HG03039 (cell line): ENCODE measurements around the gene SPSB3.
"Not testable (repeated sequence)": the region's sequence is repeated elsewhere in the genome, so short reads cannot be mapped to it uniquely, and the experiment has no call there.

Source experiments
- ATAC-seq: cut with Tn5 transposase; IDR thresholded peaks from one replicate; pipeline ENCODE4 v1.9.1; 2021; ENCODE audit warnings: mild to moderate bottlenecking, moderate library complexity; ENCODE audit not compliant: unreplicated experiment

Gene SPSB3

DNA sequence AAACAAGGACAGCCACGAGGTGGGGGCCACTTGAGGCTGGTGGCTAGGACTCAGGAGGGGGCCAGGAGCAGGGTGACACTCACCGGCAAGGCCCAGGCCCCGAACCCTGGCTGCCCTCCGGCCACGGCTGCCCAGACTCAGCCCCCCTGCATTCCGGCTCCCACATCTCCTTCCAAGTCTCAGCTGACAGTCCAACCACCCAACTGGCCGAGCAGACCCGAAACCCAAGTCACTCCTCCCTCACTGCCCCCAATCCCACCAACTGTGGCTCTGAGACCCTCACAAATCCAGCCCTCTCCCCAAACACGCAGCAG is 34.9 kb upstream of the SPSB3 start:
- no peak for ATAC-seq

DNA sequence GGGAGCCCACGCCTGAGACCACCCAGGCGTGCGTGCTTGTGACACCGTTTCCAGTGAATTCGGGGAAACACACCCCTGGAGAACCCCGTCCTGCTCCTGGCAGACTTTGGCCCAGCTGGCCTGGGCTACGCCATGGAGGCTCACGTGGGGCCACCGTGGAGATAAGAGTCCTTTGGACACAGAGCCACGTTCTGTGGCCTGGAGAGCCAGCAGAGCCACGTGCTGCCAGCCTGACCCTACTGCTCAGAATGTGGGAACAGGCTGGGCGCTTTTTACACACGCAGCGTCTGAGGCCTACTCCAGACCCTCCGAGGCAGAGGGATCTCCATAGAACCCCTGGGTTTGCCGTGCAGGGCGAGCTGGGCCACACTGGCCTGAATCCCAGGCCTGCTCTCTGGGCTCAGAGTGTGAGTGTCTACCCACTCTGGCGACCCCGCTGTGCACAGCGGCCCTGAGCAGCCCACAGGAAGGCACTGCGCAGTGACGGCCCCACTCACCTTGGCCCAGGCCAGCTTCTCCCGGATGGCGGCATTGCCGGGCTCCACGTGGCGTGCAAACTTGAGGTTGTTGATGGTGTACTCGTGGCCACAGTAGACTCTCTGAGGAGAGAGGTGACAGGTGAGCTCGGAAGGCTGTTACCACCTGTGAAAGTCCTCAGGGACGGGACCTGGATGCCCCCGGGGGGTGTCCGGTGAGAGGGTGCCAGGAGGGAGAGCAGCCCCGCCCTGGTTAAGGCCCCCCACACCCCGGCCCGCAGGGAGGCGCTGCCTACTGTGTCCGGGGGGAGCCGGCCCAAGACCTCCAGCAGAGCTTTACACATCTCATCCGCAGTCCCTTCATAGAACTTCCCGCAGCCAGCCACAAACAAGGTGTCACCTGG is 34.3 kb upstream of the SPSB3 start:
- no peak for ATAC-seq

DNA sequence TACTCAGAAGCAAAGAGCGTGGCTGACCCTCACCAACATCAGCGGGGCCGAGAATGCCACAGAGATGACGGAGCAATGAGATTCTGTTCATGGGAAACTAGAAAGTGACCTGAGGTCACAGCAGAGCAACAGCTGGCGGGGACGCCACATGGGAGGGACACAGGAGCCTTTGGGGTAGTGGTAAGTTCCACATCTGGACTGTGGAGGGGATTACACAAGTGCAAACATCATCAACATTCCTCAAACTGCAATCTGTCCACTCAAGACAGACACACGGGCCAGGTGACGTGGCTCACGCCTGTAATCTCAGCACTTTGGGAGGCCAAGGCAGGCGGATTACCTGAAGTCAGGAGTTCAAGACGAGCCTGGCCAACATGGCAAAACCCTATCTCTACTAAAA is 33.1 kb upstream of the SPSB3 start:
- ATAC-seq: no peak

DNA sequence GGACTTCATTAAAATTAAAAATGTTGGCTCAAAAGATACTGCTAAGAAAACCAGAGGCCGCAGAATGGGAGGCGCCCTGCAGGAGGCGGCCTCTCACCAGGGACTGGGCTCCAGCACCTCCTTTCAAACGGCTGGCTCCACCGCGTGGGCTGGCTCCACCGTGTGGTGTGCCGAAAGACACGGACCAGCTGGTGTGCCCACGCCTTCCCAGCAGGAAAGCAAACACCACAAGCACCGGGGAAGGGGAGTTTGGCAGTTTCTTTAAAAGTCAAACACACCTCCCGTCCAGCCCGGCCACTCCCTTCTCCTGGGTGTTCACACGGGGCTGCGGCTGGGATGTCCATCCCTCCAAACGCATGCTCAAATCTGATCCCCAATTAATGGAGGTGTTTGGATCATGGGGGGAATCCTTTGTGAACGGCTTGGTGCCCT is 30.4 kb upstream of the SPSB3 start:
- ATAC-seq: no peak

DNA sequence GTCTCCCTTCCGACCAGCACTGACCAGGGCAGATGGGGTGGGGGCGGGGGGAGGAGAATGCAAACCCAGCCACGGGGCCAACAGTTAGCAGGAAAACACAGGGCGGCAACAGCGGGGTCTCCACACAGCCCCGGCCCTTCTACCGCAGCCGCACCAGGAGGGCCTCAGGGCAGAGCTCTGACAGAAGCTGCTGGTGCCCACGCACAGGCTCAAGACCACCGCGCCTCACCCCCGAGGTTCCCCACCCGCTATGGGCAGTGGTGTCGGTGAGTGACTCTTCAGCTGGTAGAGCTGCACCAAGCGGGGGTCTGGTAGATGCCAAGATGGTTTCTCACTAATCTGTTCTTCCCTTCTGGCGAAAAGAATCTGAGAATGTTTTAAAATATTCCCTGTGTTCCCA is 28.2 kb upstream of the SPSB3 start:
- ATAC-seq: no peak

DNA sequence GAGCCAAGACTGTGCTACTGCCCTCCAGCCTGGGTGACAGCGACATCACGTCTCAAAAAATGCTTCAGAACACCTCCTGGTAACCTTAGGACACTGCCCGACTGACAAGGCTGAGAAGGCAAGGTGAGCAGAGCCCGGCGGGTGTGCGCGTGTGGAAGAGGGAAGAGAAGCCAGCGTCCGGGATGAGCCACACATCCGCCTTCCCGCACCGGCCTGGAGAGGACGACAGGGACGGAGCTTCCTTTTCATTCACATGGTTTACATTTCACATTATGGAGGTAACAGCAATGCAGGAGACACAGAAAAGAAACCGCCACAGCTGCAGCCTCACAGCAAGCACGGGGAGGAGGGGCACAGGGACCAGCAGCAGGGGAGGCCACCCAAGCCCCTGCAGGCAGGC is 27.7 kb upstream of the SPSB3 start:
- ATAC-seq: no peak

DNA sequence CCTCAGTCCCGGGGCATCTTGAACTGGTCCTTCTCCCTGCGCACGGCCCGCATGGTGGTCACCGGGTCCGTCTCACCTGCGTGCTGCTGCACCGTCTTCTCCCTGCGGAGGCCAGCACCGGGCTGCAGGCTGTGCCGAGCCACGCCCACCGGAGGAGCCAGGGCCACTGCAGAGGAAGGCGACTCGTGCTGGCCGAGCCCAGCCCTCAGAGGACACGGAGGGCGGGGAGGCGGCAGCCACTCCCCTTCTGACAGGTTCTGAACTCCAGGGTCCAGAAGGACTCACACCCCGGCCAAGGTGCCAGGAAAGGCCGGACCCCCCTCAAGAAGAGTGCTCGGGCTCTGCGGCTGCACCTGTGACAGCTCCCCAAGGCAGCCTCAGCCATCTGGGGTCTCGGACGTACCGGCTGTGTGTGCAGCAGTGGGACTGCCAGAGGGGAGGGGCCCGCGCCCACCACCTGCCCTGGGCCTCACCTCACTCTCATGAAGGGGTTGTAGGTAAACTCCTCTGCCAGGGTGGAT is 27.0 kb upstream of the SPSB3 start:
- no peak for ATAC-seq

DNA sequence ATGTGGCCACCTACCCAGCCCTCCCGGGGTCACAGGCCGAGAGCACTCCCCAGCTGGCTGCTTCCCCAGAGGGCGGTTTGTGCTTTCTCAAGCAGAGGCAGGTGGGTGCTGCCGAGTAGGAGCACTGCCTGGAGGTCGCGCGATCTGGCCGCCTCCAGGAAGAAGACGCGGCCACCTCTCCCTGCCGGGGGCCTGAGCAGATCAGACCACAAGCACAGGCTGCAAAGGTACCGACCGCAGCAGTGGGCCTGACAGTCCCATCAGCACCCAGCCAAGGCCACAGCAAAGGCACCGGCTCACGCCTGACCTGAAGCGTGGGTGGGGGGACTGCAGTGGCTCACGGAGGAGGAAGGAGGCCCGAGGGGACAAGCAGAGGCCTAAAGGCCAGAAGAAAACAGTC is 26.3 kb upstream of the SPSB3 start:
- ATAC-seq: no peak

DNA sequence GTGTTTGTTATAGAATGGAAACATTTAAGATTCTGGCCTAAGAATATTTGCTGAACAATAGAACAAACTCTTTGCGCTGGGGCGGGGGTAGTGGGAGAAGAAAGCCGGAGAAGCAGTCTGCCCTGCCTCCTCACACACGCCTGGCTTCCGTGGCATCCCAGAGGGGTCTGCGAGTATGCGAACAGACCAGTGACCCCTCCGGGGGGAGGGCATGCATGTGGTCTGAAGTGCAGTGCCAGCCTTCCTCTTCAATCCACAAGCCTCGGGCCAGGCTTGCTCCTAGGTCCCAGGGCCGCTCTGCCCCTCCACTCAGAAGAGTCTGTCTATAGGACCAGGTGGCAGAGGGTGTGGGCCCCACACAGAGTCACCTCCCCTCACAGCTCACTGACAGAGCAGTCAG is 25.3 kb upstream of the SPSB3 start:
- no peak for ATAC-seq

DNA sequence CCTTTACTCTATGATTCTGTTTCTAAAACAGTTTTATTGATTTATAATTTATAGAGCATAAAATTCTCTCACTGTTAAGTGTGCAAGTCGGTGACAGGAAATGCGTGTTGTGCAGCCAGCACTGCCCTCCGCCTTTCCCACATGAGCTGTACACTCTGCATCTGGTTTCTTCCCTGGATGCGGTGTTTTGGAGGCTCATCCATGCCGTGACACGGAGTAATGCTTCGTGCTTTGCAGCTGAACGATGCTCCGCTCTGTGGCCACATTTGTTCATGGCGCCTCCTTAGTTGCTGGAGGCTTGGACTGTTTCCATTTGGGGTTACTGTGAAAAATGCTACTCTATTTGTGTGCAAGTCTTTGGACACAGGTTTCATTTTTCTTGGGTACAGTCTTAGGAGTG is 18.3 kb upstream of the SPSB3 start:
- ATAC-seq: no peak

DNA sequence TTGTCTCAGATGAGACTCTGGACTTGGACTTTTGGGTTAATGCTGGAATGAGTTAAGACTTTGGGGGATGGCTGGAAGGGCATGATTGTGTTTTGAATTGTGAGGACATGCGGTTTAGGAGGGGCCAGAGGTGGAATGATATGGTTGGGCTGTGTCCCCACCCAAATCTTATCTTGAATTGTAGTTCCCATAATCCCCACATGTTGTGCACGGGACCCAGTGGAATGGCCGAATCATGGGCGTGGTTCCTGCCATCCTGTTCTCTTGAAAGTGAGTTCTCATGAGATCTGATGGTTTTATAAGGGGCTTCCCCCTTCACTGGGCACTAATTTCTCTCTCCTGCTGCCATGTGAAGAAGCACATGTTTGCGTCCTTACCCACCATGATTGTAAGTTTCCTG is 16.9 kb upstream of the SPSB3 start:
- ATAC-seq: not testable (repeated sequence)

DNA sequence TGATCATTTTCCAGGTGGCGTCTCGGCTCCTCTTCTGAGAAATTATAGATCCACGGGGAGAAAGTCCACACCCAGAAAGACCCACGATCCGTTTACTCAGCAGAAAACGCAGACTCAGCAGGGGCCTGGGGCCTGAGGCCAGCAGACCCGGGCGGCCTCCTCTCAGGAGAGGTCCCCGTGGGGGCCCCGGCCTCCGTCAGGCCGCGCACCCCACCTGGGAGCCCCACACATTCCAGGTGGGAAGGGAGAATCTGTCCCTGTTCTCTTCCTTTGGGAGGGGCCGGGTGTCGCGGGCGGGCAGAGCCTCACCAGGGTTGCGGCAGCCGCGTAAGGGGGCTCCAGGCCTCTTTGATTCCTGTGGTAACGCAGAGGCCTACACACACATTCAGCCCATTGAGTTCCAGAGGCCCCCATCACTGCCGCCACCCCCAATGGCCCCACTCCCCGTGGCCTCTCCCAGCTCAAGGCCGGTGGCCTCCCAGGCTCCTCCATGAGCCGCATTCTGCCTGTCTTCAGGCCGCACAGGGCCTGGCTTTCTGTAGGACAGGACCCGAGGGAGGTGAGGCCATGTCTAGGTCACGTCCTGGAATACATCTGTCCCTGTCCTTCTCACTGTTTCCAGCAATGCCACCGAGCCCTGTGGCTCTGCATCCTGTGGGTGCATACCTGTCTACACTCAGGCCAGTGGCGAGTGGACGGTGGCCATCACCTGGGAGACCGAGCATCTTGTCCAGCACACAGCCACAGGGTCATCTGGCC is 12.7 kb upstream of the SPSB3 start:
- ATAC-seq: no peak

DNA sequence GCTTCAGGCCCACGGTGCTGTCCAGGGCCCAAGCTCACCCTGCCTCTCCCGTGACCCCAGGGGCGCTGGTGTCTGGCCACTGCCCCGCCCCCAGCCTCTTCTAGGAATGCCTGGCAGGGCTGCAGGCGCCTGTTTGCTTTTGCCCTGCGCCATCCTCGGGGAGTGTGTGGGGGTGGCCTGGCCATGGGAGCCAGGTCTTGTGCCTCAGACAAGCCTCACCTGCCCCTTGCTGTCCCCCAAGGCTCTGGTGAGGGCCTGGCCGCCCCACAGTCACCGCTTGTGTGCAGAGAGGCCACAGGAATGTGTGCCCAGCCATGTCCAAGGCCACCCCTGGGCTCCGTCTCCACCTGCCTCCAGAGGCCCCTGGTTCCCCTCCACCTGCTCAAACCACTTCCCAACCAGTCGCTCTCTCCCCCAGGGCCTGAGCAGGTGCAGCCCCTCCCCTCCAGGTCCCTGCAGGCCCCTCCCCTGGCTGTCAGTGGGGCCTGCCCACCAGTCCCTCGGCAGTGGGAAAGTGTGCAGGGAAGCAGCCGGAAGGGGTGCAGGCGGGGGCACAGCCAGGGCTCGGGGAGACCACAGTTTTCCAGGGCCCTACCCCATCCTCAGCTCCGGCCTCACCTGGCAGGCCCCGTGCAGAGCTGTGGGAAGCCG is 12.0 kb upstream of the SPSB3 start:
- ATAC-seq: no peak

DNA sequence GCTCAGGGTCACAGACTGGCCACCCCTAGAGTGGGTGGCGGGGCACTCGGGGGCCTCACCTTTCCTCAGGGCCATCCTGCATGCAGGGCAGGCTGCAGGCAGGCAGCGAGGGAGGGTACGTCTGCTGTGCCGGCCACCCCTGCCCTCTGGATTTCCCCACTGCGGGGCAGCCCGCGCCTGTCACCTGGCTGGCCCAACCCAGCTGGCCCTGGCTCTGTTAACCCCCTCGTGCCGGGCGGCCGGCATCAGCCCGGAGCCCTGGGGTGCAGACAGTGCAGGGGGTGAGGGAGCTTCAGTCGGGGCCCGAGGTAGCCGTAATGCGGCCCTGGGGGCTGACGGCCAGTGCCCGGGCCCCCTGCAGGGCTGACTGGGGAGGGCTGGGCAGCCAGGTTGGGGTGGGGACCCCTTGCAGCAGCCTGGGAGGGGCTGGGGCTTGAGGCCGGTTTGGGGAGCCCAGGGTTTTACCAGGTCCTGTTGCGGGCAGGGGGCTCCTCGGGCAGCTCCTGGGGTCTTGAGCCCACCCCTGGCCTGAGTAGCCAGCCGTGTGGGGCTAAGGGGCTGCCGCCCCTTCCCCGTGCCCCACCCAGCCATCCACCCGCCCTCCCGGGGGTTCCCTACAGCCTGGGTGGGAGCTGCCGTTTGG is 11.3 kb upstream of the SPSB3 start, which contains the start of gene IGFALS:
TSS of gene IGFALS (minus strand) at position 128 of the 643 bp plus-strand sequence. CDS start at position 75, 53 bp downstream.
- ATAC-seq: no peak

DNA sequence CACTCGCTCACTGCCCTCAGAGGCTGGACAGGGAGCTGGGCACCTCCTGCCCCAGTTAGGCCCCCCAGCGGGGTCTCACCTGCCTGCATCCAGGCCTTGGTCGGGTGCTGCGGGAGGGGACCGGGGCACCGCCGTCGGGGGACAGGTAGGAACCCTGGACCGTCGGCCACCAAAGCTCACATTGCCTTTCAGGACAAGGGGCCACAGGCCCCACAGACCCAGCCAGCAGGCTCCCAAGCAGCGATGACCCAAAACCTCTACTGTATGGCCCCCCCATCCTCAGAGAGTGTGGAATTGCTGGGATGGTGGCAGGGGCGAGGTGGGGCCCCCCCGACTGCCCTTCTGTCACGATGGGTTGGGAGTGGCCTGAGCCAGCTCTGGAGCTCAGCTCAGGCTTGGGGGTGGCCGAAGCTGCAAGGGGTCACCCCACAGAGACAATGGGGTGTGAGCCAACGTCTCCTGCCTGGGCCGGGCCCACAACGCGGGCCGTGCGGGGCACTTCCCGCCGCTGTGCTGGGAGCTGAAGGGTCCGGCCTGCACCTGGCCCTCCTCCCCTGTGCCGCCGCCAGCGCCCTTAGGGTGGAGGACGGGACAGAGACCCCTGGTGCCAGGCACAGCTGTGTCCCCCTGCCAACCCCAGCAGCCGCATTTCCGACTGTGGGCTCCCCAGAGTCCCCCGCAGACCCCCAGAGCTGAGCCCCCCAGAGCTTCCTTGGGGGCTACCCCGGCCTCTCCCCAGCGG is 10.6 kb upstream of the SPSB3 start:
- no peak for ATAC-seq

DNA sequence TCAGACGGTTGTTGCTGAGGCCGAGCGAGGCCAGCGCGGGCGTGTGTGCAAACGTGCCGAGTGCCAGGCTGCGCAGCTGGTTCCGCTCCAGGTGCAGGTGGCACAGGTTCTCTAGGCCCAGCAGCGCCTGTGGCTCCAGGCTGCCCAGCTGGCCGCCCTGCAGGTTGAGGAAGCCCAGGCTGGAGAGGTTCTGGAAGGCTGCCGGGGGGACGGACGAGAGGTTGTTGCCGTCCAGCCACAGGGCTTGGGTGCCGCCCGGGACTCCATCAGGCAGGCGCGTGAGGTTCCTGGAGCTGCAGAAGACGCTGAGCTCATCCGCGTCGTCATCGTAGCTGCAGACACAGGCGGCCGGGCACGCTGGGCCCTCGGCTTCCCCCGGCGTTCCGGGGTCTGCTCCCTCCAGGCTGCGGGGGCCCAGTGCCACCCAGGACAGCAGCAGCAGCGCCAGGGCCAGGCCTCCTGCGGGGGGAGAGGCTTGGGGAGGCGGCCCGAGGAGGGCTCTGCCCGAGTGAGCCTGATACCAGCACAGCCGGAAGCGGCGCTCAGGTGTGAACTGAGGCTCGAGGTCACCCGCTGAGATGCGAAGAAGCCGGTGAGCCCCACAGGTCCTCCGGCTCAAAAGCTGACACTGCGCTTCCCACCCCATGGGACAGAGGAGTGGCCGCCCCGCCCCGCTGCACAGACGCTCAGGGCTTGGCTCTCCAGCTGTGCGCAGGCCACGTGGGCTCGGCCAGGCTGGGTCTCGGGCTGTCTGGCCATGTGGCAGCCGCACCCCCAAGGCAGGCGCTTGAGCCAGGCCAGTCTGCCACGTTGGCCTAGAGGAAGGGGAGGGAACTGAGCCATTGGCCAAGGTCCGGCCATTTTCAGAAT is 9.8 kb upstream of the SPSB3 start:
- ATAC-seq: no peak

DNA sequence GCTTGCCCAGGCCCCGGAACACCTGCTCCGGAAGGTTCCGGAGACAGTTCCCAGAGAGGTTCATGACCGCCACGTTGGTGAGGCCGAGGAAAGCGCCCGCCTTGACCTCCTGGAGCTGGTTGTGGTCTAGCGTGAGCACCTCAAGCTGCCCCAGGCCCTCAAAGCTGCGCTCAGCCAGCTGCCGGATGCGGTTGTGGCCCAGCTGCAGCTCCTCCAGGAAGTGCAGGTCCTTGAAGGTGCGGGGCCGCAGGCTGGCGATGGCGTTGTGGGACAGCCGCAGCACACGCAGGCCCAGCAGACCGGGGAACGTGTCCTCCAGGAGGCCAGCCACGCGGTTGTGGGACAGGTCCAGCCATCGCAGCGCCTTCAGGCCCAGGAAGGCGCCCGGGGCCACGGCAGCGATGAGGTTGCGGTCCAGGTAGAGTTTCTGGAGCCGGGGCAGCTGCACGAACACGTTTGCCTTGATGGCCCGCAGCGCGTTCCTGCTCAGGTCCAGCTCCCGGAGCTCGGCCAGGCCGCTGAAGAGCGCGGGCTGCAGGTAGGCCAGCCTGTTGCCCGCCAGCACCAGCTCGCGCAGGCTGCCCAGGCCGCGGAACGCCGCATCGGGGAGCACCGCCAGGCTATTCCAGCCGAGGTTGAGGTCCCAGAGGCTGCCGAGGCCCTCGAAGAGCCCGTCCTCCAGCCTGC is 9.0 kb upstream of the SPSB3 start:
- ATAC-seq: no peak

DNA sequence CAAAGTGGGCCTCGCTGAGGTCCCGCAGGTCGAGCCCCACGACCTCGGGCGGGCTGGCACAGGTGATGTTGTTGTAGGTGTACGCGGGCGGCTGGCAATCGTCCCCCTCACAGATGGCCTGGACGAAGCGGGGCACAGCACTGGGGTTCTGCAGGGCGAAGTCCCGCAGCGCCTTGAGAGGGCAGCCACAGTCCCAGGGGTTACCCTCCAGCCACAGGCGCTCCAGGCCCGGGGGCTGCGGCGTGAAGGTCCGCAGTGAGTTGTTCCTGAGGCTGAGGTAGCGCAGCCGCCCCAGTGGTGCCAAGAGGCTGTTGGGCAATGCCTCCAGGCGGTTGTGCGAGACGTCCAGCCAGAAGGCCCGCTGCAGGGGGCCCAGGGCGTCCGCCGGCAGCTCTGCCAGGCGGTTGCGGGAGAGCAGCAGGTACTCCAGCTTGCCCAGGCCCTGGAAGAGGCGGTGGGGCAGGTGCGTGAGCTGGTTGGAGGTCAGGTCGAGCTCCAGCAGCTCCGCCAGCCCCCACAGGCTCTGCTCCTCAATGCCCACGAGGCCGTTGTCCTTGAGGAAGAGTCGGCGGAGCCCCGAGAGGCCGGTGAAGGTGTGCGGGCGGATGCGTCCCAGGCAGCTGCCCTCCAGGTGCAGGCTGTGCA is 8.4 kb upstream of the SPSB3 start:
- no peak for ATAC-seq
